ENCODE measurements around the gene ITGB8. TPM values are rescaled to one million over a fixed set of nuclear protein-coding genes. Genes with fewer than 3 reads are reported as not detected.
"Not testable (repeated sequence)": the region's sequence is repeated elsewhere in the genome, so short reads cannot be mapped to it uniquely, and the experiment has no call there.

The ITGB8 gene
- total RNA-seq, 2 experiments from 2014 or later = not detected

GRCh38 chr7:20299647-20300312 is 30.9 kb upstream of the ITGB8 start:
- DNase-seq = no peak
- no peaks in the 10 kb centered on the region for H3K9me3 Mint-ChIP-seq
- no peak overlapping the region for H3K4me3 Mint-ChIP-seq
- peaks cover 2% of the 10 kb centered on the region for H3K4me1 Mint-ChIP-seq
- no peak overlapping the region for H3K27ac Mint-ChIP-seq
- CTCF ChIA-PET = interaction anchor here (1.5 kb wide), 1 partner anchor 12 kb away, joined by 4 read pairs; no protein-coding TSS in a partner anchor
- no peaks in the 10 kb centered on the region for H3K27me3 Mint-ChIP-seq
- no peaks in the 10 kb centered on the region for H3K36me3 Mint-ChIP-seq (ENCODE audit: low read depth)
- POLR2A ChIA-PET = no interaction called here

DNA sequence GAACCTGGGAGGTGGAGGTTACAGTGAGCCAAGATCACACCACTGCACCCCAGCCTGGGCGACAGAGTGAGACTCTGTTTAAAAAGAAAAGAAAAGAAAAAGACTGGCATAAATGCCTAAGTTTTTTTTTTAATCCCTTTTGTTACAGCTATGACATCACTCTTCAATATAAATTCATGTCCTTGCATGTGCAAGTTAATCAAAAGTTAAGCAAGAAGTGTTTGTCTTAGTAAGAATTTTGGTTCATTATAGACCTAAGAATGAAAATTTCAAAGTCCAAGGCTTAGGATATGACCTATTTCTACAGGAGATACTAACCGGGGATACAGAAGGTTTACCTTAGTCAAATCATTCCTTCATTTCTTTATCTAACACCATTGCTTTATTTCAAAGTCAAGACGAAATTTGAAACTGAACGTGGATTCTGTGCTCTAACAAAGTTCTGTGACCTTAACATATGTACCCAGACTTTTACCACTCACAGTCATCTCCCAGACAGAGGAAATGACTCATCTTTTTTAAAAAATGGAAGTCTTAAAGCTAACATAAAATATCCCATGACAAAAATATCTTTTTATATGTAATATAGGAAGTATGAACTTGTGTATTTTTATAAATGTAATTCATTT is 29.3 kb upstream of the ITGB8 start:
- POLR2A ChIA-PET = no interaction called here
- H3K4me3 Mint-ChIP-seq = no peak overlapping the region
- H3K9me3 Mint-ChIP-seq = no peaks in the 10 kb centered on the region
- no peaks in the 10 kb centered on the region for H3K27me3 Mint-ChIP-seq
- CTCF ChIA-PET = interaction anchor here (1.5 kb wide), 1 partner anchor 10 kb away, joined by 4 read pairs; no protein-coding TSS in a partner anchor
- DNase-seq = no peak
- H3K27ac Mint-ChIP-seq = no peak overlapping the region
- H3K4me1 Mint-ChIP-seq = peaks cover 2% of the 10 kb centered on the region
- H3K36me3 Mint-ChIP-seq (ENCODE audit: low read depth) = no peaks in the 10 kb centered on the region

DNA sequence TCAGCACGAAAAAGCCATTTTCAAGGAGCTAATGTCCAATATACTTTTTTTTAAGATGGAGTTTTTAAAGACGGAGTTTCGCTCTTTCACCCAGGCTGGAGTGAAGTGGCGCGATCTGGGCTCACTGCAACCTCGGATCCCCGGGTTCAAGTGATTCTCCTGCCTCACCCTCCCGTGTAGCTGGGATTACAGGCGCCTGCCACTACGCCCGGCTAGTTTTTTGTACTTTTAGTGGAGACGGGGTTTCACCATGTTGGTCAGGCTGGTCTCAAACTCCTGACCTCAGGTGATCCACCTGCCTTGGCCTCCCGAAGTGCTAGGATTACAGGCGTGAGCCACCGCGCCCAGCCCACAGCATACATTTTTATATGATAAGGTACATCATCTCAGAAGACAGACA is 28.4 kb upstream of the ITGB8 start:
- not testable (repeated sequence) for H3K4me3 Mint-ChIP-seq, H3K9me3 Mint-ChIP-seq

GRCh38 chr7:20302891-20303290 is 27.8 kb upstream of the ITGB8 start:
- no peaks in the 10 kb centered on the region for H3K27me3 Mint-ChIP-seq
- H3K9me3 Mint-ChIP-seq = no peaks in the 10 kb centered on the region
- no peak for DNase-seq
- peaks cover 2% of the 10 kb centered on the region for H3K4me1 Mint-ChIP-seq
- ChIA-PET POLR2A (no interaction called here), CTCF (no interaction called here)
- no peak overlapping the region for H3K4me3 Mint-ChIP-seq
- no peak overlapping the region for H3K27ac Mint-ChIP-seq
- no peaks in the 10 kb centered on the region for H3K36me3 Mint-ChIP-seq (ENCODE audit: low read depth)

More for the DNA sequence above, 28.4 kb upstream of the ITGB8 start:
- H3K27me3 Mint-ChIP-seq; CTCF ChIA-PET; H3K27ac Mint-ChIP-seq; H3K4me1 Mint-ChIP-seq; POLR2A ChIA-PET; H3K36me3 Mint-ChIP-seq (ENCODE audit: low read depth); DNase-seq: not testable (repeated sequence)

DNA sequence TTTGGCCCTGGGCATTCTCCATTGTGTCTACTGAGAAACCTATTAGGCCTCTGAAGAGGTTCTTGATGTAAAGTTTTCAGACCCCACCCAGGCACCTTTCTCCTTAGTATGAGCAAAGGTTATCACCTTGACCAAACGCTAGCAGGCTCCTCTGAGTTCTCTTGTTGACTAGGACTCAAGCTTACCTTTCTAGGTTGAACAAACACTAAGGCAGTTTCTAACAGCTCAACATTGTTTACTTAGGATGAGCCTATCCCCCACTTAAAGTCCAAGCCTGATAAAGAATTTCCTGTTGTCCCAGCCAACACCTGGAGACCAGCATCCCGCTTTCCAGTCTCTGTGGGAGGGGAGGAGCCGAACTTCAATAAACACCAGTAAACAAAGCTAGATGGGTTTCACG is 26.3 kb upstream of the ITGB8 start:
- no peak overlapping the region for H3K4me3 Mint-ChIP-seq
- no peaks in the 10 kb centered on the region for H3K9me3 Mint-ChIP-seq
- ChIA-PET CTCF (interaction anchor here (0.7 kb wide), 1 partner anchor 15 kb away, joined by 4 read pairs; no protein-coding TSS in a partner anchor), POLR2A (no interaction called here)
- DNase-seq = no peak
- H3K27ac Mint-ChIP-seq = no peak overlapping the region
- peaks cover 2% of the 10 kb centered on the region for H3K4me1 Mint-ChIP-seq
- no peaks in the 10 kb centered on the region for H3K27me3 Mint-ChIP-seq
- H3K36me3 Mint-ChIP-seq (ENCODE audit: low read depth) = no peaks in the 10 kb centered on the region

- H3K4me1 Mint-ChIP-seq = peaks cover 2% of the 10 kb centered on the region
- no peaks in the 10 kb centered on the region for H3K27me3 Mint-ChIP-seq
- no peak overlapping the region for H3K4me3 Mint-ChIP-seq
- H3K27ac Mint-ChIP-seq = no peak overlapping the region
- no peak for DNase-seq
- ChIA-PET POLR2A (no interaction called here), CTCF (no interaction called here)
- H3K9me3 Mint-ChIP-seq = no peaks in the 10 kb centered on the region
- H3K36me3 Mint-ChIP-seq (ENCODE audit: low read depth) = no peaks in the 10 kb centered on the region
Measured at GRCh38 chr7:20305726-20306125, 25.0 kb upstream of the ITGB8 start.

- H3K27ac Mint-ChIP-seq = no peak overlapping the region
- ChIA-PET CTCF (no interaction called here), POLR2A (no interaction called here)
- no peaks in the 10 kb centered on the region for H3K36me3 Mint-ChIP-seq (ENCODE audit: low read depth)
- no peaks in the 10 kb centered on the region for H3K9me3 Mint-ChIP-seq
- H3K27me3 Mint-ChIP-seq = no peaks in the 10 kb centered on the region
- H3K4me1 Mint-ChIP-seq = peaks cover 2% of the 10 kb centered on the region
- no peak for DNase-seq
- H3K4me3 Mint-ChIP-seq = no peak overlapping the region
Measured at GRCh38 chr7:20306180-20306946, 24.3 kb upstream of the ITGB8 start.

- Mint-ChIP-seq H3K27ac (no peak overlapping the region), H3K4me3 (no peak overlapping the region), H3K27me3 (no peaks in the 10 kb centered on the region), H3K9me3 (no peaks in the 10 kb centered on the region), H3K36me3 (ENCODE audit: low read depth) (no peaks in the 10 kb centered on the region), H3K4me1 (no peaks in the 10 kb centered on the region)
- DNase-seq = no peak
- ChIA-PET POLR2A (no interaction called here), CTCF (no interaction called here)
Measured at GRCh38 chr7:20307119-20307518, 23.6 kb upstream of the ITGB8 start.

DNA sequence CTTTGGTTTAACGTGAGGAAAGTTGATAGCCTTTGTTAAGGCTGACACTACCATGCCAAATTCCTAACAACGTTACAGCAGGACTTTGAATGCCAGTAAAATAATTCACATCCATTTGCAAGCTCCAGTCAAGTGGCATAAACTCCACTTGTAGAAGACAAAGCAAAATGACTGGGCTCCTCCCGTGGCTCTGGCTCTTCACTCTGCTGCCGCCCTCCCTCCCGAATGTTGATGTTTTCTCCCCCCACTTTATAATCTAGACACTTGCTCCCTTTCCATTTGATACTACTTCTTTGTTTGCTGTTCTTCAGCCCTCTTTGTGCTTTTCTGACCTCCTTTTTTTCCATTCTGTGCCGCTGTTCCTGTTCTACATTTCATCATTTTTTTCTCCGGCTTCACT is 22.8 kb upstream of the ITGB8 start:
- Mint-ChIP-seq H3K36me3 (ENCODE audit: low read depth) (no peaks in the 10 kb centered on the region), H3K27ac (no peak overlapping the region), H3K4me3 (no peak overlapping the region), H3K27me3 (no peaks in the 10 kb centered on the region), H3K4me1 (no peaks in the 10 kb centered on the region), H3K9me3 (no peaks in the 10 kb centered on the region)
- no peak for DNase-seq
- CTCF ChIA-PET = no interaction called here
- POLR2A ChIA-PET = no interaction called here

DNA sequence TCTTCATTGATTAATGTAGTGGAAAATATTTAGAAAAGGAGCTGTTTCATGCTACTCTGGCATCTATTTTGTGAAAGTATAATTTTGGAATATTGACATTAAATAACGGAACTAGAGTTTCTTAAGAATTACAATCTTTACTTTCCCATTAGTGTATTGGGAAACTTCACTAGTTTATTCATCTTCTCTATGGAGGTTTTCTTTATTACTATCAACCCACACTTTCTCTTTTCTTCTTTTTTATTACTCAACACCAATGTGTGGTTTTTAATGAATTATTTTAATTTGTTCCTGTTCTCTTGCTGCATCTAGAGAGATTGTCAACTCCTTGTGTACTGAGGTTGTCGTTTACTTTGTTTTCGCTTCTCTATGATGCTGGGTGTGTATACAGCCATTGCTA is 20.4 kb upstream of the ITGB8 start:
- no peaks in the 10 kb centered on the region for H3K36me3 Mint-ChIP-seq (ENCODE audit: low read depth)
- CTCF ChIA-PET = no interaction called here
- POLR2A ChIA-PET = no interaction called here
- no peak overlapping the region for H3K27ac Mint-ChIP-seq
- no peak overlapping the region for H3K4me3 Mint-ChIP-seq
- DNase-seq = no peak
- no peaks in the 10 kb centered on the region for H3K27me3 Mint-ChIP-seq
- H3K9me3 Mint-ChIP-seq = no peaks in the 10 kb centered on the region
- H3K4me1 Mint-ChIP-seq = no peaks in the 10 kb centered on the region

DNA sequence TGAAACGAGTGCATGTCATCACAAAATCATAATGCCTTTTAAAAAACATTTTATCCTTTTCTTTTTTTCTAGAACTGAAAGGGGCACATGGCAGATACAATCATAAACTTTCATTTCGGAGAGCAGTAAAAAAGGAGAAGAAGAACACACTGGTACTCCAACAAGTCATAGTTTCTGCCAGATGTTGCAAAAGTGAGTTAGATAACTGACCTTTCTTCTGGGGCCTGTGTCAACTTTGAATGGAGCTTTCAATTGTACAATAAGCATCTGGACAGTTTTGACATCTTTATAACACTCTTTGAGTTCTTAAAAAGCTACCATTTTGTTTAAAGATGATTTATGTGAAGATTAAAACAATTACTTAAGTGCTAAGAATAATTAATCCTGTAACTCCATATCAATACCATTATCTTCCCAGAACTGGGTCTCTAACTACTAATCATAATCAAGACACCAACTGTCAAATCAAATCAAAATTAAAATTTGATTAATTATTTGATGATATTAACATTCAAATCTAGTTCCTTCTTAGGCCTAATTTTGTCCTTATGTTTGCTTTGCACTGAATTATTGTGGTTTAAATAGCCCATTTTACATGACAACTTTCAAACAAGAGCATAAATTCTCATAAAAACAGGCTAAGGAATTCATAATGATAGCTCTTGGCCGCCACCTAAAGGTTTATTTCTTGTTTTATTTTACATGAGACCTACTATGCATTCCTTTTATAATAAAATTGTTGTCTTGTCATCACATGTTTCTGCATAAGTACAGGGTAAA is 19.5 kb upstream of the ITGB8 start:
- Mint-ChIP-seq H3K27me3 (no peaks in the 10 kb centered on the region), H3K4me1 (no peaks in the 10 kb centered on the region), H3K36me3 (ENCODE audit: low read depth) (no peaks in the 10 kb centered on the region), H3K27ac (no peak overlapping the region), H3K4me3 (no peak overlapping the region), H3K9me3 (no peaks in the 10 kb centered on the region)
- POLR2A ChIA-PET = no interaction called here
- CTCF ChIA-PET = interaction anchor here (1.1 kb wide), 1 partner anchor 11 kb away, joined by 4 read pairs; no protein-coding TSS in a partner anchor
- no peak for DNase-seq

- ChIA-PET CTCF (interaction anchor here (1.1 kb wide), 1 partner anchor 11 kb away, joined by 4 read pairs; no protein-coding TSS in a partner anchor), POLR2A (no interaction called here)
- no peaks in the 10 kb centered on the region for H3K27me3 Mint-ChIP-seq
- H3K36me3 Mint-ChIP-seq (ENCODE audit: low read depth) = no peaks in the 10 kb centered on the region
- no peak overlapping the region for H3K4me3 Mint-ChIP-seq
- no peak overlapping the region for H3K27ac Mint-ChIP-seq
- no peaks in the 10 kb centered on the region for H3K9me3 Mint-ChIP-seq
- no peaks in the 10 kb centered on the region for H3K4me1 Mint-ChIP-seq
- no peak for DNase-seq
Measured at GRCh38 chr7:20311743-20312042, 19.0 kb upstream of the ITGB8 start.

DNA sequence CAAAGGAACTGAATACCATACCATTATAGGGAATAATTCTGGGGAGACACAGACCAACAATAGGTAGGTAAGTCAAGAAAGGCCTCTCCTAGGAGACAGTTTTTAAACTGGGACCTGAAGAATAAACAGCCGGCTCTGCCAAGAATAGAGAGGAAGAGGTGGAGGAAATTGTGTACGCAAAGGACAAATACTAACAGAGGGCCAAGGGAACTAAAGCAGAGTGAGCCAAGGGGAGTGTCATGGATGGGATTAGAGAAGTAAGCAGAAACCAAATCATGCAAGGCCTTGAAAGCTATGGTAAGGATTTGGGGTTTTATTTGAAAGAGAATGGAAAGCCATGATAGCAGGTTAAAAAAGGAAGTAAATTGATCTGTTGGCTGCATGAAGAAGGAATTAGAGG is 18.1 kb upstream of the ITGB8 start:
- H3K36me3 Mint-ChIP-seq (ENCODE audit: low read depth) = no peaks in the 10 kb centered on the region

More for the DNA sequence above, 18.1 kb upstream of the ITGB8 start:
- ChIA-PET POLR2A (interaction anchor here (0.6 kb wide), 1 partner anchor 401 kb away, joined by 3 read pairs; no protein-coding TSS in a partner anchor), CTCF (interaction anchor here (1.1 kb wide), 1 partner anchor 12 kb away, joined by 4 read pairs; no protein-coding TSS in a partner anchor)
- no peaks in the 10 kb centered on the region for H3K4me1 Mint-ChIP-seq
- no peak overlapping the region for H3K27ac Mint-ChIP-seq
- no peak overlapping the region for H3K4me3 Mint-ChIP-seq
- no peak for DNase-seq
- no peaks in the 10 kb centered on the region for H3K27me3 Mint-ChIP-seq
- H3K9me3 Mint-ChIP-seq = no peaks in the 10 kb centered on the region

All from activated CD4-positive, alpha-beta memory T cell treated with anti-CD3 and anti-CD28 coated beads, Interleukin-2, amount 10 ng/mL, durations not matched to agents 7 days and 5 days (primary cell).